ENCODE measurements around the gene ITPK1. TPM values are rescaled to one million over a fixed set of nuclear protein-coding genes. Genes with fewer than 3 reads are reported as not detected.

The ITPK1 gene
- total RNA-seq, 1 experiment from 2014 or later, result 60.1 TPM

DNA sequence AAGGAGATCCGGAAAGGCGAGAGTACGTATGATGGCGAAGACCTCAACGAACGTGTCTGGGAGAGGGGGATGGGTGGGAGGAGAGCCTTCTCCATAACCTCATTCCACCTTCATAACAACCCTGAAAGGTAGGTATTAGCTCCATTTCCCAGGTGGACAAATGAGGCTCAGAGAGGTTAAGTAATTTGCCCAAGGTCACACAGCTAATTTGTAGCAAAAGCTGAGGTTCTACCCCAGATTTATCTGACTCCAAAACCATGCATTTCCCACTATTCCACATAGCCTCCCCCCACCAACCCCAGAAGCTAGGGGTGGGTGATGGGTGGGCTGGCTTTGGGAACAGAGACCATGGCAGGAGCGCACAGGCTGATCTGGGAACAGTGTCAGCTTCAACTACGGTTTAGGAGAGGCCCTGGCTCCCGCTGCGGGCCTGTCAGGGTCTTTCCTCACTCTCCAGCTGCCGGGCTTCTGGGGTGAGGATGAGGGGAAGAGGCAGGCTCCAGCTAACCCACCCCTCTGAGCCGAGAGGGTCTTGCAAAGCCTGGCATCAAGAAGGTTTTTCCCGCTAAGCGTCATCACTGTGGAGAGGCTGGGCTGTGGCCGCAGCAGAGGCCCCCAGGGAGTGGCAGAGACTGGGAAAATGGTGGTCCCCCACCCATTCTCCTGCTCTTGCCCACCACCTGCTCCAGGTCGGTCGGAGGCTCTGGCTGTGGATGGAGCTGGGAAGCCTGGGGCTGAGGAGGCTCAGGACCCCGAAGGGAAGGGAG is 183.9 kb downstream of the ITPK1 start:
- H3K4me3 Mint-ChIP-seq (ENCODE audit: unreplicated experiment), result no peak overlapping the region
- H3K27ac Mint-ChIP-seq (ENCODE audit: unreplicated experiment), result no peak overlapping the region
- Histone ChIP-seq H3K9me3 (no peaks in the 10 kb centered on the region), H3K27me3 (replicated peaks; ENCODE audit: control insufficient read depth, insufficient read depth, low read length) (no peaks in the 10 kb centered on the region), H3K4me3 (ENCODE audit: low read depth, low read length) (no peak overlapping the region), H3K4me1 (no peaks in the 10 kb centered on the region), H3K36me3 (ENCODE audit: control insufficient read depth, insufficient read depth, low read length) (no peaks in the 10 kb centered on the region)
- no peaks in the 10 kb centered on the region for H3K27me3 Mint-ChIP-seq (ENCODE audit: insufficient read depth, unreplicated experiment)
- no peaks in the 10 kb centered on the region for H3K4me1 Mint-ChIP-seq (ENCODE audit: low read depth, unreplicated experiment)
- CTCF ChIA-PET, result interaction anchor here (0.6 kb wide), 1 partner anchor 189 kb away, joined by 4 read pairs; no protein-coding TSS in a partner anchor
- DNase-seq, result no peak
- no TSS peak for BruUV-seq (replicated peaks)
- peaks cover 13% of the 10 kb centered on the region for H3K36me3 Mint-ChIP-seq (ENCODE audit: insufficient read depth, unreplicated experiment)
- no peaks in the 10 kb centered on the region for H3K9me3 Mint-ChIP-seq (ENCODE audit: unreplicated experiment)
- intact Hi-C loops (cut with micrococcal nuclease; ENCODE audit: unreplicated experiment), result no loop called here
- no peak for TF ChIP-seq CTCF (IDR thresholded peaks at IDR 0.05; ENCODE audit: insufficient read depth in 1 of 2, low read depth in 1 of 2, low read length in 1 of 2, severe bottlenecking in 1 of 2, unreplicated experiment in 1 of 2)
- POLR2A ChIA-PET, result no interaction called here

- peak overlapping the region; percentile 39 for H3K27ac Mint-ChIP-seq (ENCODE audit: unreplicated experiment)
- H3K9me3 ChIP-seq, result no peaks in the 10 kb centered on the region
- H3K4me1 Mint-ChIP-seq (ENCODE audit: low read depth, unreplicated experiment), result no peaks in the 10 kb centered on the region
- H3K4me3 ChIP-seq (ENCODE audit: low read depth, low read length), result no peak overlapping the region
- H3K36me3 ChIP-seq (ENCODE audit: control insufficient read depth, insufficient read depth, low read length), result no peaks in the 10 kb centered on the region
- ChIA-PET CTCF (no interaction called here), POLR2A (no interaction called here)
- BruUV-seq (replicated peaks), result no TSS peak
- no peaks in the 10 kb centered on the region for H3K4me1 ChIP-seq
- H3K9me3 Mint-ChIP-seq (ENCODE audit: unreplicated experiment), result no peaks in the 10 kb centered on the region
- no peak for TF ChIP-seq CTCF (IDR thresholded peaks at IDR 0.05; ENCODE audit: insufficient read depth in 1 of 2, low read depth in 1 of 2, low read length in 1 of 2, severe bottlenecking in 1 of 2, unreplicated experiment in 1 of 2)
- H3K27me3 ChIP-seq (replicated peaks; ENCODE audit: control insufficient read depth, insufficient read depth, low read length), result no peaks in the 10 kb centered on the region
- no peak overlapping the region for H3K4me3 Mint-ChIP-seq (ENCODE audit: unreplicated experiment)
- H3K27me3 Mint-ChIP-seq (ENCODE audit: insufficient read depth, unreplicated experiment), result no peaks in the 10 kb centered on the region
- intact Hi-C loops (cut with micrococcal nuclease; ENCODE audit: unreplicated experiment), result no loop called here
- H3K36me3 Mint-ChIP-seq (ENCODE audit: insufficient read depth, unreplicated experiment), result peaks cover 13% of the 10 kb centered on the region
- DNase-seq, result no peak
Measured at GRCh38 chr14:92930737-92931602, 184.8 kb downstream of the ITPK1 start.

- H3K4me3 ChIP-seq (ENCODE audit: low read depth, low read length), result no peak overlapping the region
- ChIA-PET CTCF (no interaction called here), POLR2A (no interaction called here)
- peaks cover 8% of the 10 kb centered on the region for H3K36me3 Mint-ChIP-seq (ENCODE audit: insufficient read depth, unreplicated experiment)
- no peaks in the 10 kb centered on the region for H3K9me3 ChIP-seq
- intact Hi-C loops (cut with micrococcal nuclease; ENCODE audit: unreplicated experiment), result no loop called here
- H3K4me1 Mint-ChIP-seq (ENCODE audit: low read depth, unreplicated experiment), result no peaks in the 10 kb centered on the region
- TF ChIP-seq CTCF (IDR thresholded peaks at IDR 0.05; ENCODE audit: insufficient read depth in 1 of 2, low read depth in 1 of 2, low read length in 1 of 2, severe bottlenecking in 1 of 2, unreplicated experiment in 1 of 2), result no peak
- no peaks in the 10 kb centered on the region for H3K4me1 ChIP-seq
- H3K4me3 Mint-ChIP-seq (ENCODE audit: unreplicated experiment), result no peak overlapping the region
- no peaks in the 10 kb centered on the region for H3K27me3 Mint-ChIP-seq (ENCODE audit: insufficient read depth, unreplicated experiment)
- no peak overlapping the region for H3K27ac Mint-ChIP-seq (ENCODE audit: unreplicated experiment)
- no peak for DNase-seq
- H3K9me3 Mint-ChIP-seq (ENCODE audit: unreplicated experiment), result no peaks in the 10 kb centered on the region
- no peaks in the 10 kb centered on the region for H3K27me3 ChIP-seq (replicated peaks; ENCODE audit: control insufficient read depth, insufficient read depth, low read length)
- no peaks in the 10 kb centered on the region for H3K36me3 ChIP-seq (ENCODE audit: control insufficient read depth, insufficient read depth, low read length)
- no TSS peak for BruUV-seq (replicated peaks)
Measured at GRCh38 chr14:92929689-92930608, 185.8 kb downstream of the ITPK1 start.
